GM12878 (cell line): ENCODE results near the gene TMEM91. TPM values are rescaled to one million over a fixed set of nuclear protein-coding genes. Genes with fewer than 3 reads are reported as not detected.

ENCODE experiments used
- ATAC-seq: fragments of 200-7000 bp; cut with Tn5 transposase; 3 replicates; pipeline ENCODE4 v1.9.1; 2020; ENCODE audit warnings: mild to moderate bottlenecking, moderate library complexity
- BruUV-seq: library from RNA; stranded (reverse); fragments of 400-500 nt; replicated peaks from 2 replicates; lab custom pipeline; 2021; lab: Mats Ljungman, UMichigan
- CTCF ChIA-PET: fragments of 300-600 bp; sonication (Branson Sonifier 250); formaldehyde crosslinking; extraction: SDS; loops from one replicate; lab custom pipeline; 2021; ENCODE audit warnings: inconsistent platforms; lab: Yijun Ruan, JAX
- POLR2A ChIA-PET: fragments of 350-600 bp; formaldehyde crosslinking; extraction: SDS; loops from one replicate; lab custom pipeline; 2021; ENCODE audit warnings: inconsistent platforms; lab: Charles Lee
- RAD21 ChIA-PET: fragments of 300-600 bp; sonication (Branson Sonifier 250); formaldehyde crosslinking; loops from one replicate; lab custom pipeline; 2023; ENCODE audit warnings: antibody characterized with exemption; ENCODE audit not compliant: unreplicated experiment; lab: Charles Lee
- SMC1A ChIA-PET: fragments of 300-600 bp; sonication (Branson Sonifier 250); formaldehyde crosslinking; loops from one replicate; lab custom pipeline; 2023; ENCODE audit not compliant: unreplicated experiment, uncharacterized antibody; lab: Charles Lee
- DNase-seq: peaks from one replicate; pipeline ENCODE4 v3.0.0-alpha.2; 2011; ENCODE audit warnings: low read depth, low spot score
- FAIRE-seq: peaks from 3 replicates; lab custom pipeline; 2011; peaks lifted over from hg19 to GRCh38; lab: Jason Lieb, UNC
- H2AFZ ChIP-seq: 2 replicates; pipeline ENCODE4 v1.6.0; 2011; ENCODE audit warnings: low read depth, low read length, control low read depth; ENCODE audit not compliant: control insufficient read depth
- H3K27ac ChIP-seq: 2 replicates; pipeline ENCODE4 v1.5.1; 2011; ENCODE audit warnings: control low read depth; ENCODE audit not compliant: control insufficient read depth, insufficient read depth
- H3K27me3 ChIP-seq, 2 experiments: replicated peaks in 1 of 2; 2 replicates each; pipeline versions ENCODE4 v1.6.0 to v1.6.1; 2011; ENCODE audit warnings: low read length in 1 of 2; ENCODE audit not compliant: control insufficient read depth in 2 of 2, insufficient read depth in 2 of 2
- H3K36me3 ChIP-seq, 2 experiments: 2 replicates each; pipeline ENCODE4 v1.5.1; 2011; ENCODE audit warnings: low read length in 1 of 2; ENCODE audit not compliant: control insufficient read depth in 2 of 2, insufficient read depth in 2 of 2
- H3K4me1 ChIP-seq: 2 replicates; pipeline ENCODE4 v1.6.1; 2011; ENCODE audit warnings: mild to moderate bottlenecking, low read length, moderate library complexity, mixed read lengths; ENCODE audit not compliant: control insufficient read depth, insufficient read depth
- H3K4me2 ChIP-seq: 2 replicates; pipeline ENCODE4 v1.6.0; 2011; ENCODE audit warnings: control low read depth; ENCODE audit not compliant: control insufficient read depth, insufficient read depth
- H3K4me3 ChIP-seq: fragments of 200-600 bp; sonication (generic); 2 replicates; pipeline ENCODE4 v1.5.1; 2016
- H3K79me2 ChIP-seq: 2 replicates; pipeline ENCODE4 v1.6.0; 2011; ENCODE audit warnings: low read length; ENCODE audit not compliant: control insufficient read depth, insufficient read depth
- H3K9ac ChIP-seq: 2 replicates; pipeline ENCODE4 v1.8.0; 2011; ENCODE audit warnings: low read length, control low read depth, mixed read lengths; ENCODE audit not compliant: control insufficient read depth, insufficient read depth
- H3K9me3 ChIP-seq: replicated peaks from 3 replicates; pipeline ENCODE4 v1.5.1; 2011; ENCODE audit warnings: mild to moderate bottlenecking, low read length; ENCODE audit not compliant: control insufficient read depth, insufficient read depth
- H4K20me1 ChIP-seq: 2 replicates; pipeline ENCODE4 v1.6.0; 2011; ENCODE audit not compliant: control insufficient read depth, insufficient read depth
- ATF7 ChIP-seq: fragments of 450-650 bp; IDR thresholded peaks from 2 replicates; pipeline ENCODE4 v1.6.1; 2016; ENCODE audit warnings: low read depth, mild to moderate bottlenecking
- BHLHE40 ChIP-seq, 2 experiments: fragments of 450-650 bp in 1 of 2; IDR thresholded peaks; 2 replicates each; pipeline ENCODE4 v1.6.1; 2011 to 2017; ENCODE audit warnings: low read depth in 2 of 2, borderline replicate concordance in 1 of 2, improper control_type of control experiment in 1 of 2, low read length in 1 of 2, mild to moderate bottlenecking in 1 of 2
- ETV6 ChIP-seq, 2 experiments: fragments of 450-650 bp in 1 of 2; IDR thresholded peaks in 1 of 2; conservative IDR thresholded peaks in 1 of 2; 2 replicates each; pipeline ENCODE4 v1.6.1; 2014; ENCODE audit warnings: antibody characterized with exemption in 1 of 2, borderline replicate concordance in 1 of 2, low read depth in 1 of 2, mild to moderate bottlenecking in 1 of 2, moderate library complexity in 1 of 2
- HDGF ChIP-seq: fragments of 450-650 bp; IDR thresholded peaks from 2 replicates; pipeline ENCODE4 v1.6.1; 2016; ENCODE audit warnings: antibody characterized with exemption
- SMARCA5 ChIP-seq: fragments of 450-650 bp; IDR thresholded peaks from 2 replicates; pipeline ENCODE4 v1.6.1; 2017; ENCODE audit warnings: mild to moderate bottlenecking
- WRNIP1 ChIP-seq: IDR thresholded peaks from 2 replicates; pipeline ENCODE4 v1.6.1; 2011; ENCODE audit warnings: low read depth, low read length, improper control_type of control experiment, borderline replicate concordance
- WGBS: methylation state at CpG from one replicate; pipeline ENCODE4 v1.1.6; 2016; ENCODE audit warnings: low lambda C conversion rate; ENCODE audit not compliant: insufficient replicate concordance, insufficient coverage; ENCODE audit errors: missing lambda C conversion rate; 5-methylcytosine and 5-hydroxymethylcytosine counted together
- in situ Hi-C: fragments of 300-500 bp; cut with MboI; formaldehyde crosslinking; loops from 9 replicates; pipeline ENCODE4 v1.14.3; 2018; ENCODE audit warnings: mixed read lengths
- intact Hi-C: fragments of 100-400 bp; cut with micrococcal nuclease; formaldehyde crosslinking; loops from one replicate; pipeline ENCODE4 v1.14.2; 2022; ENCODE audit not compliant: unreplicated experiment
- polyA plus RNA-seq, 11 experiments: library from polyadenylated mRNA; depleted of rRNA in 4 of 11; unstranded in 6 of 11; stranded (reverse) in 5 of 11; fragments of >200 nt; fragmentation: Nextera tagmentation in 4 of 11; fragmentation: Illumina TruSeq in 1 of 11; extraction: Ambion mirVana in 4 of 11; extraction: Trizol in 1 of 11; gene quantifications; 1 replicate in 1 of 11; 2 replicates in 10 of 11; pipeline versions ENCODE4 v1.2.1 to v1.2.3, GENCODE V29; 2011 to 2016; ENCODE audit warnings: inconsistent platforms in 2 of 11, missing spikeins in 2 of 11, low read depth in 1 of 11
- total RNA-seq, 4 experiments: library from RNA; depleted of rRNA in 3 of 4; stranded (reverse); fragments of >200 nt in 3 of 4; fragmentation: Illumina TruSeq in 1 of 4; extraction: Trizol in 1 of 4; gene quantifications; 2 replicates each; pipeline versions ENCODE4 v1.2.1 to v1.2.3, GENCODE V29; 2013 to 2021

The TMEM91 gene
- total and polyA plus RNA-seq, 10 of the 15 experiments (the other 5 are each of a cell fraction or from before 2014, with no cell fraction given): 1.5 to 5.5 (median 2.7) TPM

DNA sequence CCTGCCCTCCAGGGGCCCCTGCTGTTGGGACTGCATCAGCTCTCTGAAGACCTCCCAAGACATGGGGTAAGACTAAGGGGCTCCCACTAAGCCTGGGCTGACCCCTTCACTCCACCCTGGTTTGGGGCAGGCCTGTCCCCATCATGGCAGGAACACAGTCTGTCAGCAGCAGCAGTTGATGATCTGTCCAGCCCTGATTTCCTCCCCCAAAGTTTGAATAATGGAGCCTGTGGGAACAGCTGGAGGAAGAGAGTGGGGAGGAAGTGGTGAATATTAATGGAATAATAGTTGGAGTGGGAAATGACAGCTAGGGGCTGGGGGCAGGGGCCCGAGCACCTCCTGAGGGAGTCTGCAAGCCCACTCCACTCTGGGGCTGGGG is 52.1 kb downstream of the TMEM91 start:
- BruUV-seq: no TSS peak
- POLR2A ChIA-PET: interaction anchor here (0.6 to 1.5 kb wide), 5 partner anchors 11 to 211 kb away, joined by 3 to 9 read pairs (median 4); partner anchors contain the start of gene DMAC2

DNA sequence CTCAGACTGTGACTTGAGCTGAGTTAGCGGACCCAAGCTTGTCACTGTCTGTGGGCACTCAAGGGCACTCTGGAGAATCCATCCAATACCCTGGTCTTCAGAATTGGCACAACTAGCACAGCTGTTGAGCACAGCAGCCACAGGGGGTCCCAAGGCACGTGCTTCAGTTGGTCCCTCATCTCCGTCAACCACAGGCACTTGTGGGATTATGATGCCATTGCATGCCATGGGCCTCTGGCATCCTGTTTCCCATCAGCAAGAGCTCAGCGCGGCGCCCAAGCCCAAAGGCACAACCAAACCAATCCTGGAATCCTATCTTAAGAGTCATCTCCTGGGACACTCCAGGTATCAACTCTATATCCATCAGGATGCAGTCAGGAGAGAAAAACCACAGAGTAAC is 54.6 kb downstream of the TMEM91 start:
- in situ Hi-C loops: no loop called here
- TF ChIP-seq SMARCA5: no peak
- no peak for TF ChIP-seq ETV6 (conservative IDR thresholded peaks at IDR 0.05 in 1 of 2, IDR thresholded peaks at IDR 0.05 in 1 of 2; ENCODE audit: borderline replicate concordance in 1 of 2, low read depth in 1 of 2)
- no peak for TF ChIP-seq WRNIP1

More for the DNA sequence above, 52.1 kb downstream of the TMEM91 start:
- peak overlapping the region; percentile 52 for H3K4me2 ChIP-seq
- H4K20me1 ChIP-seq: no peaks in the 10 kb centered on the region; the same call in 1 of the 2 replicates
- no peaks in the 10 kb centered on the region; the same call in 1 of the 2 replicates for H3K79me2 ChIP-seq
- peaks cover 9% of the 10 kb centered on the region for H3K4me1 ChIP-seq
- ChIA-PET RAD21 (interaction anchor here (1.0 to 1.6 kb wide), 2 partner anchors 11 to 77 kb away, joined by 3 read pairs; no protein-coding TSS in a partner anchor), SMC1A (no interaction called here), CTCF (interaction anchor here (0.7 to 1.9 kb wide), 4 partner anchors 9 to 20 kb away, joined by 3 to 8 read pairs (median 4); partner anchors contain the start of gene DMAC2)
- ATAC-seq (no peak; the same call in 2 of the 3 replicates), FAIRE-seq (no peak), DNase-seq (no peak)
- peak overlapping the region; percentile 67 for H3K27ac ChIP-seq
- 71% methylated on average over 1 of the region's 1 CpG for WGBS
- H3K27me3 ChIP-seq: no peaks in the 10 kb centered on the region
- no peak overlapping the region for H2AFZ ChIP-seq
- 0 out of 2 replicates have a peak overlapping the region, but pooled peaks have one; percentile 5 for H3K9ac ChIP-seq
- H3K36me3 ChIP-seq: peaks cover 10 to 19% of the 10 kb centered on the region in 2 experiments
- no peak overlapping the region for H3K4me3 ChIP-seq
- in situ Hi-C loops: no loop called here
- TF ChIP-seq HDGF (no peak), ATF7 (no peak), BHLHE40 (IDR thresholded peaks at IDR 0.05; ENCODE audit: borderline replicate concordance in 1 of 2, low read depth in 2 of 2, low read length in 1 of 2) (no peak)
- intact Hi-C loops: no loop called here
- no peaks in the 10 kb centered on the region for H3K9me3 ChIP-seq

More for the DNA sequence above, 54.6 kb downstream of the TMEM91 start:
- ChIA-PET CTCF (interaction anchor here (0.6 to 1.7 kb wide), 7 partner anchors 8 to 139 kb away, joined by 3 to 7 read pairs (median 3); partner anchors contain the start of genes B9D2 and DMAC2), RAD21 (no interaction called here), SMC1A (interaction anchor here (1.0 kb wide), 1 partner anchor 32 kb away, joined by 4 read pairs; no protein-coding TSS in a partner anchor), POLR2A (no interaction called here)
- Histone ChIP-seq H3K79me2 (no peaks in the 10 kb centered on the region; the same call in 1 of the 2 replicates), H3K4me2 (no peak overlapping the region), H3K4me1 (peaks cover 9% of the 10 kb centered on the region), H3K27ac (no peak overlapping the region), H3K9ac (no peak overlapping the region), H3K36me3 (peaks cover 9 to 16% of the 10 kb centered on the region in 2 experiments), H4K20me1 (no peaks in the 10 kb centered on the region; the same call in 1 of the 2 replicates), H3K27me3 (no peaks in the 10 kb centered on the region), H2AFZ (no peak overlapping the region), H3K4me3 (no peak overlapping the region), H3K9me3 (no peaks in the 10 kb centered on the region)
- ATAC-seq: no peak
- DNase-seq: no peak
- WGBS: 100% methylated on average over 6 of the region's 6 CpGs
- no TSS peak for BruUV-seq
- intact Hi-C loops: no loop called here
- no peak for FAIRE-seq
